Activated T-helper 9 cell treated with anti-CD3 and anti-CD28 coated beads, Interleukin-2, amount 50 U/mL, for 16 hours (primary cell): ENCODE data around the gene TXNL1.
"Not testable (repeated sequence)": the region's sequence is repeated elsewhere in the genome, so short reads cannot be mapped to it uniquely, and the experiment has no call there.

ENCODE experiments used
- DNase-seq: peaks from one replicate; pipeline ENCODE4 v3.0.0-alpha.2; 2020; ENCODE audit warnings: low read depth

The TXNL1 gene

GRCh38 chr18:56645415-56646016 lies 7.1 kb upstream of the TXNL1 start:
- DNase-seq: no peak

DNA sequence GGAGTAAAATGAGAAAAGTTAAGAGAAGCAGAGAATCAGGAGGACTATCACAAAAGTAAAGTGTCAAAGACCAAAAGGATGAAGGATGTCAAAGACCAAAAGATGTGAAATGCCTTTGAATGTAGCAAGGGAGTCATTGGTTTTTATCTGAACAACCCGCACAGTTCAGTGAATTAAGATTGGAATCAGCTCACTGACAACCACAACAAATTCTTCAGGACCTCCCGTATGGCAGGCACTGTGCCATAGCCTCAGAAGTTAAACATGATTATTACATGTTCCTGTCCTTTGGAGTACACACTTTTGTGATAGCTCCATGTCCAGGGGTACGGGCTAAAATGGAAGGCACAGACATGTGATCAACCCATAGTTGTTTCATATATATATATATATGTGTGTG lies 5.0 kb upstream of the TXNL1 start:
- DNase-seq: no peak

DNA sequence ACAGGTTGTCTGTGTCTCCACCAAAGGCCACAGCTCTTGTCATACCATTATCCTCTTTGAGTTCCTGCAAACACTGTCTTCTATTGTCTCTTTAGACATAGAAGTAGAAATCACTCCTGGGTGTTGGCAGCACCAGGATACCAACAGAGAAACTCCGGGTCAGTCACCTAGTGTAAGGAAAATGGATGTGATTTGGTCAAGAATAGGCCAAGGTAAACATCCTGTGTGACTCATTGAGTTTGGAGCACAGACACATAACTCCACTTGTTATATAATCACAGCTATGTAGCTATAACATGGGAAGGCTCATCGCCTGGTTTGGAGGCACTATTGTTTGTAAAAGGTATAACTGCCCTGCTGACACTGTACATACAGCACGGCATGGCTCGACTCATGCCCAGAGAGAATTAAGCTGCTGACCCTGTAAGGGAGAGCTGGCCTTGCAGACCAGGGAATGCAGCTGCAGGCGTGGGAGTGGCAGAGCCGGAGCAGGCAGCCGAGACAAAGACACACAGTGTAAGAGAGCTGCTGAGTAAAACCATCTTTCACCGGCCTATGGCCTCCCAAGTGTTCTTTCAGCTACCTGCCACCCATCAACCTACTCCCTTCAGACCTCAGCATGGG lies 3.4 kb upstream of the TXNL1 start:
- no peak for DNase-seq

DNA sequence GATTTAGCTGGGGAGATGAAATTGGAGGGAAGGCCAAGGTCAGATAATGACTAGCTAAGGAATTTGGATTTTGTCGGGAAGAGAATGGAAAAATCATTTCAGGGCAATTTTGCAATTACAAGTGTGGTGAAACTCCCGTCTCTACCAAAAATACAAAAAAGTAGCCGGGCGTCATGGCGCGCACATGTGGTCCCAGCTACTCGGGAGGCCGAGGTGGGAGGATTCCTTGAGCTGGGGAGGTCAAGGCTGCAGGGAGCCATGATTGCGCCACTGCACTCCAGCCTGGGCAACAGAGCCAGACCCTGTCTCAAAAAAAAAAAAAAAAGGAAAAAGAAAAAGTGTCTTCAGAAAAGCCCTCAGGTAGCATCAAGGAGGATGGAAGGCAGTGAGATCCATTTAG lies 1.2 kb upstream of the TXNL1 start:
- no peak for DNase-seq

- DNase-seq: no peak
Observed at GRCh38 chr18:56639104-56639381, 651 bp upstream of the TXNL1 start.

DNA sequence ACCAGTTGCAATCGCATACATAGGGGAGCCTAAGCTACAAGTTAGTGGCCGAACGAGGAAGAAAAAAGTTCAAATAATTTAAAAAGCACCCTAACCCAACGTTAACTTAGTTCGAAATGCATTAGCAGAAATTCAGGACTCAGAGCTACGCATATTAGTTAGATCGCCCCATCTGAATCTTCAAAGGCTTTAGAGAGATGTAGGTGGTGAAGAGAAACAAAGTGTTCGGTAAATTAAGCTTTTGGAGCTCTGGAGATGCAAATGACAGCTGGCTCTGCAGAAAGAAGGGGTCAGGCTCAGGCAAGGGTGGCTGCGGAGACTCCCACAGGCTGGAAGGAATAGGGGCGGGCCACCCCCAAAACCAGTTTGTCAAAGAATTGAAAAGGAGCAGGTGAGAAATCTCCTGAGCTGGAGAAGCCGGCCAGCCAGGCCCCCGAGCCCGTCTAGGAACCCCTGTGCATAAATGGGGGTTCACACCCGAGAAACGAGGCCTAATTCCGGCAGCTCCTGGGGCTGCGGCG lies 621 bp downstream of the TXNL1 start:
- no peak for DNase-seq

DNA sequence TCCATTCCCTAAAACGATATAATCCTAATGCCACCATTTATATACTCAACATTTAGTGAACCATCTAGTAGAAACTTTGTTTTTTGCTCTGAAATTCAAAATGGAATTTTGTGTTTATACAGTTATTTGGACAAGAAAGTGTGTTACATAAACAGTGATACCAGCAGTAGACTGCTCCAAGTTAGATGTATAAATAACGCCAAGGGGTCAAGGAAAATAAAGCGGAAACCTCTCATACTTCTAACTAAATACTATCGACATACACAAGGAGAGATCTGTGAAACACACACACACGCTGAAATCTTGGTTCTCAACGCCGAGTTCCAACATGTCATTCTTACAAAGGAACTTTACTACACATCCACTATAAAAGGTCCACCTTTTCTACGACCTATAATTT lies 1.2 kb downstream of the TXNL1 start:
- DNase-seq: no peak

GRCh38 chr18:56635007-56635406 lies 3.4 kb downstream of the TXNL1 start:
- no peak for DNase-seq

GRCh38 chr18:56632070-56633022 lies 6.0 kb downstream of the TXNL1 start:
- no peak for DNase-seq

DNA sequence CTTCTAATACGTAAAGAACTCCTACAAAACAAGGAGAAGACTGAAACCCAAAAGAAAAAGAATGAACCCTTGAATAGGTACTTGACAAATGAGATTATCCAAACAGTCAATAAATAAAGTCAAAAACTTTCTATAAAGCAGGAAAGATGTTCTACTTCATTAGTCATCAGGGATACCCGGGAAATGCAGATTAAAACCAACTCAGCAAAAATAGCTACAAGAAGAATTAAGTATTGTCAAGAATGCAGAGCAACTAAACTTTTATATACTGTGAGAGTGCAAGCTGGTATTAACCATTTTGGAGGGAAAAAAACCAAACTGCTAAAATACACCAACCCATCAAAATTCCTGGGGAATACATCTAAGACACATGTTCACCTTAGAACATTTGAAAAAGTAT lies 10.4 kb downstream of the TXNL1 start:
- DNase-seq: no peak

DNA sequence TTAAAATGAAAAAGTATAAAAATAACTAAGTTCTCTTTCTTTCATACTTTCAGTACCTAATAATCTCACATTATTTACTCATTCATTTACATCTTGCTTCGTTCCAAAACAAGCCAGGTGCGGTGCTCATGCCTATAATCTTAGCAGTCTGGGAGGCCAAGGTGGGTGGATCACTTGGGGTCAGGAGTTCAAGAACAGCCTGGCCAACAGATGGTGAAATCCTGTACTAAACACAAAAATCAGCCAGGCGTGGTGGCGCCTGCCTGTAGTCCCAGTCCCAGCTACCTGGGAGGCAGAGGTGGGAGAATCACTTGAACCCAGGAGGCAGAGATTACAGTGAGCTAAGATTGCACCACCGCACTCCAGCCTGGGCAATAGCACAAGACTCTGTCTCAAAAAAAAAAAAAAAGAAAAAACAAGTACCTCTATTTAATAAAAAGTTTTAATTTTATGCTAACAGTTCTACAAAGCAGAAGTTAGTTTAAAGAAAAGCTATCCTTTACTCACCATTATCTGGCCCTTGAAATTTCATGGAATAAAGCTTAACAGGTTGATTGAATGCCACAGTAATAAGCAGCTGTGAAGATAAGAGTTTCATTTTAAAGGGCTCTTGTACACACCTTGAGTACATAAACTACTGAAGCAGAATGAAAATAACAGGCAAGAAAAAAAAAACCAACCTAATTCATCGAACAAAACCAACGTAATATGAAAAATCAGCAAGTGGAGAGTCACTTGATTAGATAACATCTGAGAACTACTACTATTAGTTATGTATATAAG lies 22.5 kb downstream of the TXNL1 start:
- no peak for DNase-seq

GRCh38 chr18:56606618-56607017 lies 31.8 kb downstream of the TXNL1 start:
- no peak for DNase-seq

GRCh38 chr18:56598422-56598821 lies 40.0 kb downstream of the TXNL1 start:
- DNase-seq: no peak

- no peak for DNase-seq
Observed at GRCh38 chr18:56593906-56594305, 44.5 kb downstream of the TXNL1 start.

- no peak for DNase-seq
Observed at GRCh38 chr18:56580026-56580425, 58.4 kb downstream of the TXNL1 start.

- DNase-seq: no peak
Observed at GRCh38 chr18:56579451-56579850, 58.9 kb downstream of the TXNL1 start.

DNA sequence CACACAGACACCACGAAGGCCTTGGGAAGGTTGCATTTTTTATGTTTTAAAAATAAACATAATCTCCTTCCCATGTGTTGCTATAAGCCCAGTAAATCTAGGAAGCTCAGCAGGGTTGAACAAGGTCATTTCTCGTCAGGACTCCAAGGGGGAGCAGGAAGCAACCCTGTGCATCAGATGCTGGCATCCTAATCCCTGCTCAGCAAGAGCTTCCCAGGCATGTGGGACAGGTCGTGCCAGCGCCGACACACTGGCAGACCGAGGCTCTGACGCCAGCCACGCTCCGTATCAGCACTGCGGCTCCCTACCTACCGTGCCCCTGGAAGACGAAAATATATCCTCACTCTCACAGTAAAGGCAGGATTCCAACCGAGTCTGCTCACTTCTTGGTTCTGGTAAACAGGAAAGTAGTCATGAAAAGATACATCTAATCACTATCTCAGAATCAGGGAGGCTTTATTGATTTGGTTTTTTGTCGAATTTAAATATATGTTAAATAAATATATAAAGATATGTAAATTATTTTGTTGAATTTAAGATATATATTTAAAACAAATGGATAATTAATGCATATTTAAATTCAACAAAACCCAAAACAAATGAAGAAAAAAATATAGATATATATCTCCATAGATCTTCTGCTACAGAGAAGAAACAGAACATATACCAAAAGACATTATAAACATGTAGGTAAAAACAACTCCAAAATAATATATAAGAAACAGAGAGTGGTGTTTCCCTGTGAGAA lies 61.4 kb downstream of the TXNL1 start:
- DNase-seq: no peak

GRCh38 chr18:56575819-56576663 lies 62.4 kb downstream of the TXNL1 start:
- no peak for DNase-seq

- DNase-seq: no peak
Observed at GRCh38 chr18:56574861-56575260, 63.5 kb downstream of the TXNL1 start.

- not testable (repeated sequence) for DNase-seq
Observed at GRCh38 chr18:56572267-56572666, 66.1 kb downstream of the TXNL1 start.

DNA sequence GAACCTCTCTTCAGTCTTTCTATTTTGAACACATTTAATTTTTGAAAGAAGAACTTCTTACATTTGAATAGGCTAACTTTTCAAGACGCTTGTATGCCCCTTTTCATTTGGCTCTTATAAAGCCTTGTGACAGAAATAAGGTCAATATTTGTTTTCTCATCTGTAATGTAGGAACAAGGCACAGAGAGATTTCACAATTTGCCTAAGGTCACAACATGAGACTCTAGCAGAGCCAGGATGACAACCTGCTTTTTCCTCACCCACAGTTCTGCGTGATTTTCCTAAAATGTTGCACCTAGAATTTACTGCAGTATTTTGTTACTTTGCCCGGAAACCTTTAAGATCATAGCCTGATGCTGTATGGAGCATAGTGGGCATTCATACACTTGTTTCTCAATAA lies 67.4 kb downstream of the TXNL1 start:
- no peak for DNase-seq
